ENCODE data around the gene TTC3. TPM values are rescaled to one million over a fixed set of nuclear protein-coding genes. Genes with fewer than 3 reads are reported as not detected.

Gene TTC3
- total and polyA plus RNA-seq, 8 donors: 103 to 214 (median 191) TPM

DNA sequence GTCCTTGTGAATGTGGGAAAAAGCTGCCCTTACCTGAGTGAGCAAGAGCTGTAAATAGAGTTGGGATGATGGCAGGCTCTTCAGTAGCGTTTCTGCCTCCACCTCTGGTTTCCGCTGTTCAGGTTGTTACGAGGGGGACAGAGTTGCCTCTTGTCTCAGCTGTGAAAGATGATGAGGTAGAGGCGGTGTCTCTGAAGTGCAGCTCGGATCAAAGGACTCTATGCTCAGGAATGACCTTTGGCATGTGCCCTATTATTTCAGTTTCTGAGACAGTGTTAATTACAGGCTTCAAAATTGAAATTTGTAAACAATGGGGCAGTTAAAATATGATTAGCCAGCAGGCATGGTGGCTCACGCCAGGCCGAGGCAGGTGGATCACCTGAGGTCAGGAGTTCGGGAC lies 123.8 kb downstream of the TTC3 start:
- H3K27ac ChIP-seq: no peak overlapping the region
- ATAC-seq (no peak), DNase-seq (no peak)
- H3K36me3 ChIP-seq: peaks cover 0 to 92% of the 10 kb centered on the region in 2 donors
- no peaks in the 10 kb centered on the region for H3K4me1 ChIP-seq
- no peak for TF ChIP-seq CTCF (IDR thresholded peaks at IDR 0.05)
- no peaks in the 10 kb centered on the region for H3K27me3 ChIP-seq
- no peaks in the 10 kb centered on the region for H3K9me3 ChIP-seq
- intact Hi-C loops (cut with DNase I): no loop called here
- H3K4me3 ChIP-seq: no peak overlapping the region

DNA sequence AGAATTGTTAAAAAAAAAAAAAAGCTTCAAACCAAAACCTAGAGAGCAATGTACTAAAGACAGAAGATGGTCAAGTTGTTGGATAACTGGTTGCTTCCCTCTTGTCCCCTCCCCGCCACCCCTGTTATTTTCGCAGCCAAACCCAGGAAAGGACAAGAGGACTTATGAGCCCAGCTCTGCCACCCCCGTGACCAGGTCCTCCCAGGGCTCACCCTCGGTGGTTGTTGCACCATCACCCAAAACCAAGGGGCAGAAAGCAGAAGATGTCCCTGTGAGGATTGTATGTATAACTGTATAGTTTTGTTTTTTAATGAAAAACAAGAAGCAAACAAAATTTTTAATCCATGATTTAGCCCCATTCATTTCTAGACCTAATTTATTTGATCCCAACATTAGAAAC lies 124.7 kb downstream of the TTC3 start:
- no peak for DNase-seq
- Histone ChIP-seq H3K27ac (no peak overlapping the region), H3K4me3 (no peak overlapping the region), H3K4me1 (no peaks in the 10 kb centered on the region), H3K9me3 (no peaks in the 10 kb centered on the region), H3K27me3 (no peaks in the 10 kb centered on the region), H3K36me3 (peaks cover 0 to 92% of the 10 kb centered on the region in 2 donors)
- ATAC-seq: no peak
- intact Hi-C loops (cut with DNase I): no loop called here
- no peak for TF ChIP-seq CTCF (IDR thresholded peaks at IDR 0.05)

- H3K9me3 ChIP-seq: no peaks in the 10 kb centered on the region
- H3K27me3 ChIP-seq: no peaks in the 10 kb centered on the region
- H3K27ac ChIP-seq: no peak overlapping the region
- no peak for DNase-seq
- ATAC-seq: no peak
- H3K4me1 ChIP-seq: no peaks in the 10 kb centered on the region
- TF ChIP-seq CTCF (IDR thresholded peaks at IDR 0.05): no peak
- H3K36me3 ChIP-seq: peaks cover 0 to 86% of the 10 kb centered on the region in 2 donors
- intact Hi-C loops (cut with DNase I): no loop called here
- no peak overlapping the region for H3K4me3 ChIP-seq
These were observed 126.2 kb downstream of the TTC3 start for GRCh38 chr21:37199057-37199924.

- Histone ChIP-seq H3K4me1 (no peaks in the 10 kb centered on the region), H3K36me3 (peaks cover 0 to 71% of the 10 kb centered on the region in 2 donors), H3K4me3 (no peak overlapping the region), H3K27me3 (no peaks in the 10 kb centered on the region), H3K9me3 (no peaks in the 10 kb centered on the region), H3K27ac (no peak overlapping the region)
- intact Hi-C loops (cut with DNase I): no loop called here
- TF ChIP-seq CTCF (IDR thresholded peaks at IDR 0.05): no peak
- ATAC-seq: no peak
- no peak for DNase-seq
These were observed 127.8 kb downstream of the TTC3 start for GRCh38 chr21:37200641-37201480.
